ENCODE measurements around the gene NNMT.
A peak's percentile ranks its signal among the peaks of the same experiment; 100 is the strongest.
"Not testable (repeated sequence)": the region's sequence is repeated elsewhere in the genome, so short reads cannot be mapped to it uniquely, and the experiment has no call there.

Gene NNMT

GRCh38 chr11:114310095-114310494 is 13.9 kb downstream of the NNMT start:
- no peak for DNase-seq (ENCODE audit: low spot score)

- no peak for DNase-seq (ENCODE audit: low spot score)
These were observed 15.7 kb downstream of the NNMT start for GRCh38 chr11:114311946-114312345.

- no peak for DNase-seq (ENCODE audit: low spot score)
These were observed 17.9 kb downstream of the NNMT start for GRCh38 chr11:114314096-114314495.

- DNase-seq (ENCODE audit: low spot score) = no peak
These were observed 19.7 kb downstream of the NNMT start for GRCh38 chr11:114315749-114316368.

GRCh38 chr11:114316980-114317786 is 21.0 kb downstream of the NNMT start:
- no peak for DNase-seq (ENCODE audit: low spot score)

GRCh38 chr11:114317787-114318137 is 21.6 kb downstream of the NNMT start:
- DNase-seq (ENCODE audit: low spot score) = peak; percentile 20

- no peak for DNase-seq (ENCODE audit: low spot score)
These were observed 22.2 kb downstream of the NNMT start for GRCh38 chr11:114318361-114318760.

- DNase-seq (ENCODE audit: low spot score) = no peak
These were observed 23.6 kb downstream of the NNMT start for GRCh38 chr11:114319716-114320328.

GRCh38 chr11:114321621-114322257 is 25.5 kb downstream of the NNMT start:
- DNase-seq (ENCODE audit: low spot score) = no peak

- no peak for DNase-seq (ENCODE audit: low spot score)
These were observed 26.7 kb downstream of the NNMT start for GRCh38 chr11:114322934-114323333.

- DNase-seq (ENCODE audit: low spot score) = no peak
These were observed 30.0 kb downstream of the NNMT start for GRCh38 chr11:114326151-114326550.

- DNase-seq (ENCODE audit: low spot score) = no peak
These were observed 30.6 kb downstream of the NNMT start for GRCh38 chr11:114326776-114327175.

GRCh38 chr11:114330373-114330772 is 34.2 kb downstream of the NNMT start:
- DNase-seq (ENCODE audit: low spot score) = no peak

GRCh38 chr11:114340311-114341131 is 44.3 kb downstream of the NNMT start:
- DNase-seq (ENCODE audit: low spot score) = peak; percentile 18

GRCh38 chr11:114341667-114342066 is 45.5 kb downstream of the NNMT start:
- not testable (repeated sequence) for DNase-seq (ENCODE audit: low spot score)

- DNase-seq (ENCODE audit: low spot score) = no peak
These were observed 46.3 kb downstream of the NNMT start for GRCh38 chr11:114342476-114342875.

- no peak for DNase-seq (ENCODE audit: low spot score)
These were observed 46.8 kb downstream of the NNMT start for GRCh38 chr11:114343020-114343419.

GRCh38 chr11:114343493-114343892 is 47.3 kb downstream of the NNMT start:
- no peak for DNase-seq (ENCODE audit: low spot score)

- DNase-seq (ENCODE audit: low spot score) = no peak
These were observed 48.3 kb downstream of the NNMT start for GRCh38 chr11:114344494-114344893.

GRCh38 chr11:114345575-114346222 is 49.5 kb downstream of the NNMT start:
- no peak for DNase-seq (ENCODE audit: low spot score)

- no peak for DNase-seq (ENCODE audit: low spot score)
These were observed 50.5 kb downstream of the NNMT start for GRCh38 chr11:114346709-114347141.

All from COLO829 (cell line).